ENCODE data around the gene PRKD3.

Gene PRKD3

DNA sequence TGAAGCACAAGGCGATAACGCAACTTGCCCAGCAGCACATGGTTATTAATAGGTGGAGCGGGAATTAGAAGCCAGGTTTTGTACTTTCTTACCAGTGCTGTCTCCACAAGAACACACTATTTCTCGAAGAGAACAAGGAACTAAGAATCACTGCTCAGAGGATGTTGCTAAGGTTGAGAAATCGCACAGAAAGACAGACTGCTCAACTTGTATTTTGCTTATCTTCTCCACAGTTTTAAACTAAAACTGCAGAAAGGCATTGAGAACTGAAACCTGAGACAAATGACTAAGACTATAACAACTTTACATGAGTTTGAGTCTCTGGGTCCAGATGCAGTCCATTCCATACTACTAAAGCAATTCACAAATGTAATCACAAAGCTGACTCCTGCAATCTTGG is 6.2 kb downstream of the PRKD3 start:
- no peak for TF ChIP-seq Cebpa-rat (IDR thresholded peaks at IDR 0.05)
- no peaks in the 10 kb centered on the region for H3K9me3 ChIP-seq
- H4K20me1 ChIP-seq = peaks cover 65% of the 10 kb centered on the region
- no peak overlapping the region for H3K4me2 ChIP-seq
- peaks cover 27% of the 10 kb centered on the region for H3K4me1 ChIP-seq
- H3K27ac ChIP-seq = no peak overlapping the region
- peaks cover 4% of the 10 kb centered on the region; the same call in 1 of the 2 replicates for H3K27me3 ChIP-seq
- peaks cover 23% of the 10 kb centered on the region for H3K36me3 ChIP-seq
- no peak overlapping the region for H3K9ac ChIP-seq
- H3K4me3 ChIP-seq = no peak overlapping the region

GRCh38 chr2:37317746-37318145 is 6.9 kb downstream of the PRKD3 start:
- H4K20me1 ChIP-seq = peaks cover 59% of the 10 kb centered on the region
- H3K4me2 ChIP-seq = no peak overlapping the region
- no peak overlapping the region for H3K9ac ChIP-seq
- no peaks in the 10 kb centered on the region for H3K9me3 ChIP-seq
- peaks cover 21% of the 10 kb centered on the region for H3K4me1 ChIP-seq
- no peak overlapping the region for H3K27ac ChIP-seq
- peaks cover 23% of the 10 kb centered on the region for H3K36me3 ChIP-seq
- H3K4me3 ChIP-seq = no peak overlapping the region
- H3K27me3 ChIP-seq = no peaks in the 10 kb centered on the region
- no peak for TF ChIP-seq Cebpa-rat (IDR thresholded peaks at IDR 0.05)

DNA sequence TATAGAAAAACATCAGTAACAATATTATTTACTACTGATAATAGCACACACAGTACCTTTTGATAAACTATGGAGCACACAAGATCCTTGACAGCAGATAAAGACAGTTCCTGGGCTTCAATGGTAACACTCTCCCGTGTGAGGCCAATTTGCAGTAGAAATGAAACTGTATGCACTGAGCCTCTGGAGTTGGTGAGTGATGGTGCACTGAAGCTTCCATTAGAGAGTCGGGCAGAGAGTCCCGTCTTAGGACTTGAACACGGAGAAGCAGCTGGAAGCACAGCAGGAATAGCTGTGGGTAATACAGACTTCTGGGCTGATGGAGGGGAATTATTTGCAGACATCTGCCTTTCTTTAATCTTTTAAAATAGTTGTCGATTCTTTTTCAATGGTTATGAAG is 8.5 kb downstream of the PRKD3 start:
- Histone ChIP-seq H3K4me2 (no peak overlapping the region), H3K4me1 (peaks cover 7% of the 10 kb centered on the region), H3K9ac (no peak overlapping the region), H3K27ac (no peak overlapping the region), H3K36me3 (peaks cover 23% of the 10 kb centered on the region), H3K27me3 (no peaks in the 10 kb centered on the region), H4K20me1 (peaks cover 45% of the 10 kb centered on the region), H3K4me3 (no peak overlapping the region), H3K9me3 (no peaks in the 10 kb centered on the region)
- no peak for TF ChIP-seq Cebpa-rat (IDR thresholded peaks at IDR 0.05)

DNA sequence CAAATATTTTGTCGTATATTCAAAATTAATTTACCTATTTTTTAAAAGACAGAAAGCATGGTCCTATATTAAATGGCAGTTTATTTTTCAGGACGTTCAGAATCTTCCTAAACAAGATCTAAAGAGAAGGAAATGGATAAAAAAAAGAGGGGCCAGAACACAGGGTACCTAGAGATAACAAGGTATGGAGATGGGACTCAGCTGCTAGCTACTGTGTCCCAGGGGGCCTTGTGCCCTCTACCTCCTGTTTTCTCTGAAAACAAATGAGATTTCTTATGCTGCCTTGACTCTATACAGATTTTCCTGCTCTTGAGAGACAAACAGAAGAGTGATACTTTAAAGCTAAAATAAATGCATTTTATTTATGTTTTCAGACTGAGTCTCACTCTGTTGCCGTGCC is 9.3 kb downstream of the PRKD3 start:
- H3K27me3 ChIP-seq = no peaks in the 10 kb centered on the region
- H4K20me1 ChIP-seq = peaks cover 47% of the 10 kb centered on the region
- no peak overlapping the region for H3K9ac ChIP-seq
- peaks cover 20% of the 10 kb centered on the region for H3K36me3 ChIP-seq
- H3K4me1 ChIP-seq = peaks cover 5% of the 10 kb centered on the region; the same call in 1 of the 2 replicates
- H3K27ac ChIP-seq = no peak overlapping the region
- no peak overlapping the region for H3K4me3 ChIP-seq
- H3K9me3 ChIP-seq = no peaks in the 10 kb centered on the region
- no peak overlapping the region for H3K4me2 ChIP-seq
- no peak for TF ChIP-seq Cebpa-rat (IDR thresholded peaks at IDR 0.05)

DNA sequence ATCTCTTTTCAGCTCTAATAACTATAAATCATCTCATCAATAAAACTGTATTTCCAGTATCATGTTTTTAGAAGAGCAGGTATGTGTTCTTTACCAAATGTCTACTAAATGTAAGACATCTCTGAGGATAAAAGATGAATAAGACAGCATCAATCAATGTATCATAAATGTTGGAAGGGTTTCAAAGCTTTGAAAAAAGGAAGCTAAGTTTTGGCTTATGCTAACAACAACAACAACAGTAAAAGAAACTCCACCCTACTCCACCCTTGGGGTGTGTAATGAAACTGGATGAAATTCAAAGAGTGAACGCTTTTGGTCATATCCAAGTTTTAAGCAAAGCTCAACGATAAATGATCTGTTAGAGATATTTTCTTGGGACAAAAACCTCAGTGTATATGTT is 17.1 kb downstream of the PRKD3 start:
- no peak overlapping the region for H3K4me3 ChIP-seq
- peaks cover 13% of the 10 kb centered on the region for H3K9me3 ChIP-seq
- no peak for TF ChIP-seq Cebpa-rat (IDR thresholded peaks at IDR 0.05)
- H3K36me3 ChIP-seq = peaks cover 16% of the 10 kb centered on the region
- peaks cover 31% of the 10 kb centered on the region for H4K20me1 ChIP-seq
- H3K4me2 ChIP-seq = no peak overlapping the region
- no peak overlapping the region for H3K9ac ChIP-seq
- no peaks in the 10 kb centered on the region for H3K4me1 ChIP-seq
- no peak overlapping the region for H3K27ac ChIP-seq
- no peaks in the 10 kb centered on the region for H3K27me3 ChIP-seq

GRCh38 chr2:37306024-37306423 is 18.6 kb downstream of the PRKD3 start:
- TF ChIP-seq Cebpa-rat (IDR thresholded peaks at IDR 0.05) = no peak
- H3K9ac ChIP-seq = no peak overlapping the region
- H3K4me2 ChIP-seq = no peak overlapping the region
- peaks cover 13% of the 10 kb centered on the region for H3K9me3 ChIP-seq
- H3K27me3 ChIP-seq = no peaks in the 10 kb centered on the region
- no peak overlapping the region for H3K4me3 ChIP-seq
- no peaks in the 10 kb centered on the region for H3K4me1 ChIP-seq
- peaks cover 16% of the 10 kb centered on the region for H3K36me3 ChIP-seq
- H3K27ac ChIP-seq = no peak overlapping the region
- H4K20me1 ChIP-seq = peaks cover 28% of the 10 kb centered on the region

- TF ChIP-seq Cebpa-rat (IDR thresholded peaks at IDR 0.05) = no peak
- H3K4me1 ChIP-seq = no peaks in the 10 kb centered on the region
Observed at GRCh38 chr2:37302701-37303252, 21.9 kb downstream of the PRKD3 start.

DNA sequence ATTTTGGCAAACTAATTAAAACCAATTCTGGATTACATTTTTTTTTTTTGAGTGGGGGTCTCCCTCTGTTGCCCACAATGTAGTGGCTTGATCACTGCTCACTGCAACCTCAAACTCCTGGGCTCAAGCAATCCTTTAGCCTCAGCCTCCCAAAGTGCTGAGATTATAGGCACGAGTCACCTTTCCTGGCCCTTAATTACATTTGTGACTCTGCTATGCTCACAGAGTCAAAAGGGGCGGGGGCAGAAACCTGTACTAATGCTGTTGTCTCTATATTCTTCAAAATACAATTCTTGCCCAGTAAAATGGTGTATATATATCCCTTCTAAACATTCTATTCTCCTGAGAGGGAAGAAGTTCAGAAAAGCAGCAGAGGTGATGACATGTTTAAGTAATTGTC is 23.2 kb downstream of the PRKD3 start:
- H3K27ac ChIP-seq = no peak overlapping the region
- TF ChIP-seq Cebpa-rat (IDR thresholded peaks at IDR 0.05) = no peak
- H3K36me3 ChIP-seq = peaks cover 24% of the 10 kb centered on the region
- peaks cover 20% of the 10 kb centered on the region for H3K9me3 ChIP-seq
- no peak overlapping the region for H3K9ac ChIP-seq
- H3K4me2 ChIP-seq = no peak overlapping the region
- no peak overlapping the region for H3K4me3 ChIP-seq
- H3K27me3 ChIP-seq = no peaks in the 10 kb centered on the region
- H3K4me1 ChIP-seq = no peaks in the 10 kb centered on the region
- peaks cover 6% of the 10 kb centered on the region; the same call in 1 of the 2 replicates for H4K20me1 ChIP-seq

More at GRCh38 chr2:37302701-37303252, 21.9 kb downstream of the PRKD3 start:
- H4K20me1 ChIP-seq = peaks cover 18% of the 10 kb centered on the region
- H3K36me3 ChIP-seq = peaks cover 21% of the 10 kb centered on the region
- H3K4me3 ChIP-seq = no peak overlapping the region
- H3K27me3 ChIP-seq = no peaks in the 10 kb centered on the region
- no peak overlapping the region for H3K4me2 ChIP-seq
- H3K9ac ChIP-seq = no peak overlapping the region
- H3K27ac ChIP-seq = no peak overlapping the region
- H3K9me3 ChIP-seq = peaks cover 20% of the 10 kb centered on the region

DNA sequence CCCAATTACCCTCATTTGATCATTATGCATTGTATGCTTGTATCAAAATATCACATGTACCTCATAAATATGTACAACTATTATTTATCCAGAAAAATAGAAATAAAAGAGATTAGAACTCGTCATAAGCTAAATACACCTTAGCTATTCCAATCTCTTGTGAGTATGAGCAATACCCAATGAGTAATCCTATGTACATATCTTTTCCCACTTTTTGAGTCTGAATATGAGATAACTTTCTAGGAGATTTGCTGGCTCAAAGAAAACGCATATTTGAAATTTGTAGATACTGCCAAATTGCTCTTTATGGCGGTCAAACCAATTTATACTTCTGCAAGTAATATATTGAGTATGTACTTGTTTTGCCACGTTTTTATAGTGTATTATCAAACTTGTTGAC is 24.1 kb downstream of the PRKD3 start:
- Histone ChIP-seq H3K9ac (no peak overlapping the region), H3K27ac (no peak overlapping the region), H3K4me3 (no peak overlapping the region), H3K4me1 (no peaks in the 10 kb centered on the region), H3K9me3 (peaks cover 20% of the 10 kb centered on the region), H4K20me1 (peaks cover 5% of the 10 kb centered on the region; the same call in 1 of the 2 replicates), H3K36me3 (peaks cover 24% of the 10 kb centered on the region), H3K27me3 (no peaks in the 10 kb centered on the region), H3K4me2 (no peak overlapping the region)
- TF ChIP-seq Cebpa-rat (IDR thresholded peaks at IDR 0.05) = no peak

GRCh38 chr2:37300146-37300545 is 24.5 kb downstream of the PRKD3 start:
- no peaks in the 10 kb centered on the region for H3K4me1 ChIP-seq
- H3K36me3 ChIP-seq = peaks cover 24% of the 10 kb centered on the region
- 0 out of 2 replicates have a peak, but pooled peaks cover 2% of the 10 kb centered on the region for H4K20me1 ChIP-seq
- no peak overlapping the region for H3K27ac ChIP-seq
- H3K9ac ChIP-seq = no peak overlapping the region
- no peak overlapping the region for H3K4me2 ChIP-seq
- H3K4me3 ChIP-seq = no peak overlapping the region
- no peaks in the 10 kb centered on the region for H3K27me3 ChIP-seq
- peaks cover 20% of the 10 kb centered on the region for H3K9me3 ChIP-seq
- no peak for TF ChIP-seq Cebpa-rat (IDR thresholded peaks at IDR 0.05)

- Histone ChIP-seq H4K20me1 (no peaks in the 10 kb centered on the region), H3K9me3 (peaks cover 7% of the 10 kb centered on the region)
- no peak for TF ChIP-seq Cebpa-rat (IDR thresholded peaks at IDR 0.05)
Observed at GRCh38 chr2:37297632-37298031, 27.0 kb downstream of the PRKD3 start.

More at GRCh38 chr2:37297632-37298031, 27.0 kb downstream of the PRKD3 start:
- Histone ChIP-seq H3K4me3 (no peak overlapping the region), H3K4me2 (no peak overlapping the region), H3K36me3 (peaks cover 12% of the 10 kb centered on the region), H3K27ac (no peak overlapping the region), H3K9ac (no peak overlapping the region), H3K4me1 (no peaks in the 10 kb centered on the region), H3K27me3 (no peaks in the 10 kb centered on the region)
